HCT116 (cell line): ENCODE measurements around the gene PRDM12. TPM values are rescaled to one million over a fixed set of nuclear protein-coding genes. Genes with fewer than 3 reads are reported as not detected.

Experiments used
- ATAC-seq: fragments of 200-7000 bp; cut with Tn5 transposase; 2 replicates; pipeline ENCODE4 v1.9.1; 2020; ENCODE audit warnings: mild to moderate bottlenecking, moderate library complexity
- BruUV-seq: library from RNA; stranded (reverse); fragments of 400-500 nt; replicated peaks from 2 replicates; lab custom pipeline; 2021; lab: Mats Ljungman, UMichigan
- CTCF ChIA-PET: fragments of 300-600 bp; sonication (Branson Sonifier 250); formaldehyde crosslinking; loops from one replicate; lab custom pipeline; 2021; ENCODE audit warnings: antibody characterized with exemption; lab: Charles Lee
- POLR2A ChIA-PET: fragments of 300-600, 350-600 bp; sonication (Branson Sonifier 250); formaldehyde crosslinking; loops from one replicate; lab custom pipeline; 2021; ENCODE audit warnings: antibody characterized with exemption; lab: Charles Lee
- RAD21 ChIA-PET, 2 experiments: fragments of 300-600 bp; sonication (Branson Sonifier 250); formaldehyde crosslinking; loops; one replicate each; lab custom pipeline; 2023; ENCODE audit warnings: low total read pairs in 2 of 2; ENCODE audit not compliant: uncharacterized antibody in 2 of 2, unreplicated experiment in 2 of 2, low non-redundant PET in 1 of 2; lab: Charles Lee
- DNase-seq: peaks from one replicate; pipeline ENCODE4 v3.0.0-alpha.2; 2010; ENCODE audit warnings: low read depth, low spot score
- H2AFZ ChIP-seq: fragments of 200-600 bp; shearing (Covaris generic), sonication (generic); 2 replicates; pipeline ENCODE4 v1.6.1; 2017; ENCODE audit warnings: low read depth, mixed run types, mixed read lengths, antibody characterized with exemption, low read length; ENCODE audit not compliant: poor library complexity, severe bottlenecking
- H3K27ac ChIP-seq: 2 replicates; pipeline ENCODE4 v1.5.1; 2012; ENCODE audit warnings: low read depth, low read length
- H3K27me3 ChIP-seq: fragments of 200-600 bp; sonication (generic); 2 replicates; pipeline ENCODE4 v1.6.1; 2016; ENCODE audit warnings: mixed run types, low read length, mixed read lengths; ENCODE audit not compliant: insufficient read depth
- H3K36me3 ChIP-seq, 2 experiments: fragments of 200-500 bp in 1 of 2; fragments of 200-600 bp in 1 of 2; sonication (Bioruptor generic) in 1 of 2; sonication (generic) in 1 of 2; 2 replicates each; pipeline versions ENCODE4 v1.5.1 to v1.6.1; 2014 to 2016; ENCODE audit warnings: low read length in 2 of 2, inconsistent platforms in 1 of 2, mixed read lengths in 1 of 2, mixed run types in 1 of 2; ENCODE audit not compliant: insufficient read depth in 2 of 2, control insufficient read depth in 1 of 2
- H3K4me1 ChIP-seq, 2 experiments: fragments of 200-600 bp in 1 of 2; sonication (generic) in 1 of 2; 2 replicates each; pipeline versions ENCODE4 v1.5.1 to v1.6.1; 2012 to 2017; ENCODE audit warnings: low read length in 2 of 2, inconsistent platforms in 1 of 2, mild to moderate bottlenecking in 1 of 2, mixed read lengths in 1 of 2, mixed run types in 1 of 2, moderate library complexity in 1 of 2; ENCODE audit not compliant: insufficient read depth in 2 of 2, control insufficient read depth in 1 of 2
- H3K4me2 ChIP-seq: fragments of 200-600 bp; sonication (generic); 2 replicates; pipeline ENCODE4 v1.6.1; 2017; ENCODE audit warnings: mixed run types, low read length, mixed read lengths
- H3K4me3 ChIP-seq, 2 experiments: fragments of 200-600 bp in 1 of 2; sonication (generic) in 1 of 2; replicated peaks in 1 of 2; 2 replicates each; pipeline ENCODE4 v1.5.1; 2011 to 2016; ENCODE audit warnings: low read length in 2 of 2, control low read depth in 1 of 2, low read depth in 1 of 2, mild to moderate bottlenecking in 1 of 2, mixed read lengths in 1 of 2, mixed run types in 1 of 2
- H3K79me2 ChIP-seq: fragments of 200-600 bp; sonication (generic); 2 replicates; pipeline ENCODE4 v1.6.1; 2017; ENCODE audit warnings: mild to moderate bottlenecking, mixed run types, low read length, moderate library complexity, mixed read lengths; ENCODE audit not compliant: insufficient read depth
- H3K9ac ChIP-seq: fragments of 200-600 bp; sonication (generic); 2 replicates; pipeline ENCODE4 v1.6.1; 2016; ENCODE audit warnings: low read length, mixed read lengths
- H3K9me2 ChIP-seq: fragments of 200-600 bp; sonication (generic), shearing (Covaris generic); 2 replicates; pipeline ENCODE4 v1.6.1; 2017; ENCODE audit warnings: mixed run types, mild to moderate bottlenecking, moderate library complexity; ENCODE audit not compliant: insufficient read depth
- H3K9me3 ChIP-seq, 2 experiments: fragments of 200-500 bp in 1 of 2; fragments of 200-600 bp in 1 of 2; sonication (Bioruptor generic) in 1 of 2; sonication (generic) in 1 of 2; 2 replicates each; pipeline ENCODE4 v1.6.1; 2014 to 2017; ENCODE audit warnings: low read length in 2 of 2, mixed read lengths in 2 of 2, inconsistent platforms in 1 of 2, low read depth in 1 of 2, mild to moderate bottlenecking in 1 of 2, mixed run types in 1 of 2, moderate library complexity in 1 of 2; ENCODE audit not compliant: control insufficient read depth in 1 of 2, insufficient read depth in 1 of 2
- H4K20me1 ChIP-seq: fragments of 200-600 bp; sonication (generic), shearing (Covaris generic); 2 replicates; pipeline ENCODE4 v1.6.1; 2017; ENCODE audit warnings: mixed run types, mild to moderate bottlenecking, moderate library complexity; ENCODE audit not compliant: insufficient read depth
- CBX3 ChIP-seq: IDR thresholded peaks from 2 replicates; pipeline ENCODE4 v1.6.1; 2012; ENCODE audit warnings: low read depth
- CEBPB ChIP-seq: IDR thresholded peaks from 2 replicates; pipeline ENCODE4 v1.6.1; 2012; ENCODE audit warnings: low read depth
- EGR1 ChIP-seq: IDR thresholded peaks from 2 replicates; pipeline ENCODE4 v1.6.1; 2012; ENCODE audit warnings: low read depth
- EZH2 ChIP-seq: fragments of 200-600 bp; sonication (generic); IDR thresholded peaks from 2 replicates; pipeline ENCODE4 v1.6.1; 2017; ENCODE audit warnings: antibody characterized with exemption, mixed run types
- FOSL1 ChIP-seq: IDR thresholded peaks from 2 replicates; pipeline ENCODE4 v1.6.1; 2012; ENCODE audit warnings: low read depth
- JUND ChIP-seq: IDR thresholded peaks from 2 replicates; pipeline ENCODE4 v1.6.1; 2012
- POLR2A ChIP-seq: IDR thresholded peaks from 2 replicates; pipeline ENCODE4 v1.7.0; 2011; ENCODE audit warnings: borderline replicate concordance; ENCODE audit not compliant: insufficient read depth, insufficient read length; ENCODE audit errors: extremely low read depth
- SRF ChIP-seq: IDR thresholded peaks from 2 replicates; pipeline ENCODE4 v1.6.1; 2012; ENCODE audit warnings: low read depth
- intact Hi-C: fragments of 100-400 bp; cut with micrococcal nuclease; formaldehyde crosslinking; loops from 2 replicates; pipeline ENCODE4 v1.10.0; 2022
- total RNA-seq: library from RNA; stranded (reverse); gene quantifications from one replicate; pipeline ENCODE4 v1.2.1, GENCODE V29; 2021; ENCODE audit not compliant: unreplicated experiment
- TF ChIP-seq, protein P1 (sequence below), 3 experiments: fragments of 200-600 bp in 1 of 3; sonication (generic) in 1 of 3; IDR thresholded peaks in 2 of 3; conservative IDR thresholded peaks in 1 of 3; 2 replicates each; pipeline ENCODE4 v1.5.1; 2012 to 2017; ENCODE audit warnings: low read depth in 2 of 3, low read length in 2 of 3, antibody characterized with exemption in 1 of 3, borderline replicate concordance in 1 of 3, control low read depth in 1 of 3, mild to moderate bottlenecking in 1 of 3, mixed read lengths in 1 of 3, mixed run types in 1 of 3, moderate library complexity in 1 of 3; ENCODE audit not compliant: insufficient read depth in 1 of 3
- TF ChIP-seq, protein P2 (sequence below): IDR thresholded peaks from 2 replicates; pipeline ENCODE4 v1.6.1; 2012
- TF ChIP-seq, protein P3 (sequence below): IDR thresholded peaks from 2 replicates; pipeline ENCODE4 v1.6.1; 2012; ENCODE audit warnings: low read depth

PRDM12 gene
- total RNA-seq, 1 experiment from 2014 or later: 0.54 TPM

DNA sequence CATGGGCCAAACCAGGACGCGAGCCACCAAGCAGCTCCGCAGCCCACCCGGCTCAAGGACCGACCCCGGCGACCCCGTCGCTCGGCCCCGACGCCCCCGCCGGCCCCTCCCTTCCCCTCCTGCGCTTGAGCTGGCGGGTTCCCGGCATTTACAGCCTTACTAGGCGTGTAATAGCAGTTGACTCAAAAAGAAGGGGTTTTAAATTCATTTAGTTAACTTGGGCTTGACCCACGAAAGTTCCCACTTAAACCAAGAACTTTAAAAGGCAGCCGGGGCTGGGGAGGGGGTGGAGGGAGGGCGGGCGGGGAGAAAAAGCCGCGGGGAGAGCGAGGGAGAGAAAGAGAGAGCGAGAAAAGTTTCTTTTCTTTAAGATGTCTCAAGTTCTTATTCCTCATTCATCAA is 636 bp downstream of the PRDM12 start (continued):
- TF ChIP-seq, protein P1, sequence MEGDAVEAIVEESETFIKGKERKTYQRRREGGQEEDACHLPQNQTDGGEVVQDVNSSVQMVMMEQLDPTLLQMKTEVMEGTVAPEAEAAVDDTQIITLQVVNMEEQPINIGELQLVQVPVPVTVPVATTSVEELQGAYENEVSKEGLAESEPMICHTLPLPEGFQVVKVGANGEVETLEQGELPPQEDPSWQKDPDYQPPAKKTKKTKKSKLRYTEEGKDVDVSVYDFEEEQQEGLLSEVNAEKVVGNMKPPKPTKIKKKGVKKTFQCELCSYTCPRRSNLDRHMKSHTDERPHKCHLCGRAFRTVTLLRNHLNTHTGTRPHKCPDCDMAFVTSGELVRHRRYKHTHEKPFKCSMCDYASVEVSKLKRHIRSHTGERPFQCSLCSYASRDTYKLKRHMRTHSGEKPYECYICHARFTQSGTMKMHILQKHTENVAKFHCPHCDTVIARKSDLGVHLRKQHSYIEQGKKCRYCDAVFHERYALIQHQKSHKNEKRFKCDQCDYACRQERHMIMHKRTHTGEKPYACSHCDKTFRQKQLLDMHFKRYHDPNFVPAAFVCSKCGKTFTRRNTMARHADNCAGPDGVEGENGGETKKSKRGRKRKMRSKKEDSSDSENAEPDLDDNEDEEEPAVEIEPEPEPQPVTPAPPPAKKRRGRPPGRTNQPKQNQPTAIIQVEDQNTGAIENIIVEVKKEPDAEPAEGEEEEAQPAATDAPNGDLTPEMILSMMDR (IDR thresholded peaks at IDR 0.05 in 2 of 3, conservative IDR thresholded peaks at IDR 0.05 in 1 of 3; ENCODE audit: borderline replicate concordance in 1 of 3, insufficient read depth in 1 of 3, low read depth in 2 of 3, low read length in 2 of 3): no peak
- no peak for TF ChIP-seq POLR2A
- no peak for TF ChIP-seq JUND
- no peak for TF ChIP-seq SRF
- TF ChIP-seq FOSL1: no peak

DNA sequence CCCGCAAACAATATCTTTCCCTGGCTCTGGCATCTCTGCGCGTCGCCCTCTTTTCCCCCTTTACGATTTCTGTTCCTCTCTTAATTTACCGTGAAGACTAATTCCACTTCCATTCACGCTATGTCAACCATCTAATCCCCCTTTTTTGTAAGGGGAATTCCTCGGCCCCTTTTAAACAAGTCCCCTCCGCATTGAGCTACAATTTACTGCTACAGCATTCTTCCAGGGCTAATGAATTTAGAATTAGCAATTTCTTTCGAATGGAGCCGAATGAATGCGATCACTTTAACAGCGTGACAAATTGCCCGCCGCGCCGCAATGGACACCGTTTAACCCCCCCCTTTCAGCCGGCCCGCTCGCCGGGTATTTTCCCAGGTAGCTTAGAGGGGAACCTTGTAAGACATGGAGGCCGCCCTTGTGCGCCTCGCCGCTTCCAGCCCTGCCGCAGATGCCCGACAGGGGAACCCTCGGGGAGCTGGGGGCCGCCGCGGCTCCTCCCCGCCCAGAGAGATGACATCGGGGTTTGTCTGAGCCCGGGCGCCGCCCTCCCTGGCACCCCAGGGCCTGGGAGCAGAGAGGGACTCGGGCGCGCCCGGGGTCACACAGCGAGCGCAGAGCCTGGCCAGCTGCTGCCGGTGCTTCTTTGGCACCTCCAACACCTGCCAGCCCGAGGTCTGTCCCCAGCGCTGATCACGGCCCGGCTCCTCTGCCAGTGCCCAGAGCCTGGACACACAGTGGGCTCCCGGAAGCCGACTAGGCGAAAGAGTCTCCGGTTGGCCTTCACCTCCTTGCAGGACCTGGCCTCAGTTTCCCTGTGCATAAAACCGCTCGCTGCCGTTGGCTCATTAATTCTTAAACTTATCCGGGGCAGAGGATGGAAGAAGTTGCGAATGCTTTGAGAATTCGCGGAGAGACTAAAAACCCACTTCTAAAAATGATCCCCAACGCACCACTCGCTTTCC is 1.3 kb downstream of the PRDM12 start:
- RAD21 ChIA-PET: no interaction called here

More for the DNA sequence above, 1.3 kb downstream of the PRDM12 start:
- Histone ChIP-seq H3K27ac (no peak overlapping the region), H3K36me3 (no peaks in the 10 kb centered on the region), H3K79me2 (no peaks in the 10 kb centered on the region), H2AFZ (no peak overlapping the region), H3K4me1 (peaks cover 0 to 2% of the 10 kb centered on the region in 2 experiments; a peak in 2 of 4 replicates), H3K9me2 (no peaks in the 10 kb centered on the region), H4K20me1 (no peaks in the 10 kb centered on the region), H3K9me3 (no peaks in the 10 kb centered on the region), H3K4me2 (no peak overlapping the region), H3K4me3 (no peak overlapping the region), H3K27me3 (no peaks in the 10 kb centered on the region), H3K9ac (no peak overlapping the region)
- TF ChIP-seq EZH2 (no peak), CBX3 (no peak), JUND (no peak), EGR1 (no peak), CEBPB (no peak)
- TF ChIP-seq, protein P2, sequence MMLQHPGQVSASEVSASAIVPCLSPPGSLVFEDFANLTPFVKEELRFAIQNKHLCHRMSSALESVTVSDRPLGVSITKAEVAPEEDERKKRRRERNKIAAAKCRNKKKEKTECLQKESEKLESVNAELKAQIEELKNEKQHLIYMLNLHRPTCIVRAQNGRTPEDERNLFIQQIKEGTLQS: no peak
- TF ChIP-seq, protein P3, sequence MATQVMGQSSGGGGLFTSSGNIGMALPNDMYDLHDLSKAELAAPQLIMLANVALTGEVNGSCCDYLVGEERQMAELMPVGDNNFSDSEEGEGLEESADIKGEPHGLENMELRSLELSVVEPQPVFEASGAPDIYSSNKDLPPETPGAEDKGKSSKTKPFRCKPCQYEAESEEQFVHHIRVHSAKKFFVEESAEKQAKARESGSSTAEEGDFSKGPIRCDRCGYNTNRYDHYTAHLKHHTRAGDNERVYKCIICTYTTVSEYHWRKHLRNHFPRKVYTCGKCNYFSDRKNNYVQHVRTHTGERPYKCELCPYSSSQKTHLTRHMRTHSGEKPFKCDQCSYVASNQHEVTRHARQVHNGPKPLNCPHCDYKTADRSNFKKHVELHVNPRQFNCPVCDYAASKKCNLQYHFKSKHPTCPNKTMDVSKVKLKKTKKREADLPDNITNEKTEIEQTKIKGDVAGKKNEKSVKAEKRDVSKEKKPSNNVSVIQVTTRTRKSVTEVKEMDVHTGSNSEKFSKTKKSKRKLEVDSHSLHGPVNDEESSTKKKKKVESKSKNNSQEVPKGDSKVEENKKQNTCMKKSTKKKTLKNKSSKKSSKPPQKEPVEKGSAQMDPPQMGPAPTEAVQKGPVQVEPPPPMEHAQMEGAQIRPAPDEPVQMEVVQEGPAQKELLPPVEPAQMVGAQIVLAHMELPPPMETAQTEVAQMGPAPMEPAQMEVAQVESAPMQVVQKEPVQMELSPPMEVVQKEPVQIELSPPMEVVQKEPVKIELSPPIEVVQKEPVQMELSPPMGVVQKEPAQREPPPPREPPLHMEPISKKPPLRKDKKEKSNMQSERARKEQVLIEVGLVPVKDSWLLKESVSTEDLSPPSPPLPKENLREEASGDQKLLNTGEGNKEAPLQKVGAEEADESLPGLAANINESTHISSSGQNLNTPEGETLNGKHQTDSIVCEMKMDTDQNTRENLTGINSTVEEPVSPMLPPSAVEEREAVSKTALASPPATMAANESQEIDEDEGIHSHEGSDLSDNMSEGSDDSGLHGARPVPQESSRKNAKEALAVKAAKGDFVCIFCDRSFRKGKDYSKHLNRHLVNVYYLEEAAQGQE: no peak
- BruUV-seq: no TSS peak
- POLR2A ChIA-PET: no interaction called here
- intact Hi-C loops: no loop called here
- DNase-seq: no peak
- no peak for ATAC-seq
- CTCF ChIA-PET: no interaction called here
